RCC 7860 (cell line): ENCODE results near the gene MAP2K2.

ENCODE experiments used
- DNase-seq: peaks from one replicate; pipeline ENCODE4 v3.0.0-alpha.2; 2015; ENCODE audit warnings: low spot score
- FAIRE-seq: peaks from 2 replicates; lab custom pipeline; 2012; peaks lifted over from hg19 to GRCh38; lab: Jason Lieb, UNC

Gene MAP2K2

GRCh38 chr19:4082172-4082571 is 41.8 kb downstream of the MAP2K2 start:
- DNase-seq (no peak), FAIRE-seq (no peak)

- no peak for DNase-seq
- no peak for FAIRE-seq
Measured at GRCh38 chr19:4081441-4082129, 42.3 kb downstream of the MAP2K2 start.

GRCh38 chr19:4080473-4080872 is 43.4 kb downstream of the MAP2K2 start:
- no peak for FAIRE-seq
- DNase-seq, result no peak

GRCh38 chr19:4077800-4078684 is 45.9 kb downstream of the MAP2K2 start:
- DNase-seq (no peak), FAIRE-seq (no peak)

- DNase-seq (no peak), FAIRE-seq (no peak)
Measured at GRCh38 chr19:4077007-4077374, 46.9 kb downstream of the MAP2K2 start.

- no peak for DNase-seq
- FAIRE-seq, result no peak
Measured at GRCh38 chr19:4075373-4075772, 48.5 kb downstream of the MAP2K2 start.

GRCh38 chr19:4071610-4072009 is 52.3 kb downstream of the MAP2K2 start:
- FAIRE-seq, result no peak
- no peak for DNase-seq

GRCh38 chr19:4069331-4069959 is 54.5 kb downstream of the MAP2K2 start:
- DNase-seq (no peak), FAIRE-seq (no peak)

GRCh38 chr19:4068047-4068966 is 55.6 kb downstream of the MAP2K2 start:
- FAIRE-seq (no peak), DNase-seq (no peak)

GRCh38 chr19:4067396-4068046 is 56.4 kb downstream of the MAP2K2 start:
- FAIRE-seq, result no peak

GRCh38 chr19:4066682-4067395 is 57.1 kb downstream of the MAP2K2 start, which contains the start of gene ZBTB7A:
TSS of gene ZBTB7A (minus strand) at chr19:4066899. CDS start at chr19:4055232, 11,667 bp downstream.
- DNase-seq (peak; percentile 63), FAIRE-seq (no peak)

More at GRCh38 chr19:4067396-4068046, 56.4 kb downstream of the MAP2K2 start:
- no peak for DNase-seq

GRCh38 chr19:4066176-4066606 is 57.7 kb downstream of the MAP2K2 start:
- no peak for DNase-seq
- no peak for FAIRE-seq

GRCh38 chr19:4065430-4066175 is 58.3 kb downstream of the MAP2K2 start:
- no peak for FAIRE-seq
- peak; percentile 89 for DNase-seq

GRCh38 chr19:4064496-4065260 is 59.2 kb downstream of the MAP2K2 start:
- FAIRE-seq (no peak), DNase-seq (no peak)

GRCh38 chr19:4064149-4064495 is 59.8 kb downstream of the MAP2K2 start:
- DNase-seq, result no peak

GRCh38 chr19:4063369-4064148 is 60.4 kb downstream of the MAP2K2 start:
- DNase-seq (no peak), FAIRE-seq (no peak)

More at GRCh38 chr19:4064149-4064495, 59.8 kb downstream of the MAP2K2 start:
- no peak for FAIRE-seq
